A673 (cell line): ENCODE measurements around the gene CPM. TPM values are rescaled to one million over a fixed set of nuclear protein-coding genes. Genes with fewer than 3 reads are reported as not detected.

Experiments
- BruUV-seq: library from RNA; stranded (reverse); fragments of 400-500 nt; replicated peaks from 2 replicates; lab custom pipeline; 2021; lab: Mats Ljungman, UMichigan
- CTCF ChIA-PET: fragments of 300-600 bp; sonication (Branson Sonifier 250); formaldehyde crosslinking; loops from one replicate; lab custom pipeline; 2022; ENCODE audit warnings: antibody characterized with exemption; lab: Charles Lee
- POLR2A ChIA-PET: fragments of 300-600 bp; sonication (Branson Sonifier 250); formaldehyde crosslinking; loops from one replicate; lab custom pipeline; 2022; ENCODE audit warnings: antibody characterized with exemption; ENCODE audit not compliant: low non-redundant PET; lab: Charles Lee
- DNase-seq: peaks from one replicate; pipeline ENCODE4 v3.0.0-alpha.2; 2015; ENCODE audit warnings: low spot score
- H3K27ac ChIP-seq: fragments of 200-600 bp; sonication (generic); 2 replicates; pipeline ENCODE4 v1.5.1; 2016; ENCODE audit warnings: mixed run types, low read depth, mild to moderate bottlenecking, mixed read lengths, antibody characterized with exemption, low read length; ENCODE audit not compliant: poor library complexity, severe bottlenecking
- H3K27me3 ChIP-seq: fragments of 200-600 bp; sonication (generic); replicated peaks from 2 replicates; pipeline ENCODE4 v1.6.1; 2017; ENCODE audit warnings: mixed run types, low read depth, mild to moderate bottlenecking, mixed read lengths, antibody characterized with exemption, low read length; ENCODE audit not compliant: insufficient read depth, poor library complexity
- H3K36me3 ChIP-seq: fragments of 200-600 bp; sonication (generic); 2 replicates; pipeline ENCODE4 v1.6.1; 2016; ENCODE audit warnings: mixed run types, mild to moderate bottlenecking, mixed read lengths, antibody characterized with exemption, low read length; ENCODE audit not compliant: insufficient read depth, poor library complexity, severe bottlenecking
- H3K4me1 ChIP-seq: fragments of 200-600 bp; sonication (generic); 2 replicates; pipeline ENCODE4 v1.6.1; 2017; ENCODE audit warnings: mixed run types, mild to moderate bottlenecking, mixed read lengths, antibody characterized with exemption, low read length; ENCODE audit not compliant: insufficient read depth, poor library complexity, severe bottlenecking
- H3K4me3 ChIP-seq: fragments of 200-600 bp; sonication (generic); 2 replicates; pipeline ENCODE4 v1.5.1; 2016; ENCODE audit warnings: low read depth, mixed run types, mild to moderate bottlenecking, mixed read lengths, low read length; ENCODE audit not compliant: poor library complexity, severe bottlenecking
- H3K9me3 ChIP-seq: fragments of 200-600 bp; sonication (generic); 2 replicates; pipeline ENCODE4 v1.6.1; 2016; ENCODE audit warnings: mixed run types, low read depth, mild to moderate bottlenecking, mixed read lengths, antibody characterized with exemption, low read length; ENCODE audit not compliant: poor library complexity, severe bottlenecking
- EZH2 ChIP-seq: fragments of 200-600 bp; sonication (generic); IDR thresholded peaks from 2 replicates; pipeline ENCODE4 v1.6.1; 2017; ENCODE audit warnings: borderline replicate concordance, low read depth, mild to moderate bottlenecking, mixed read lengths, antibody characterized with exemption, low read length; ENCODE audit not compliant: poor library complexity, severe bottlenecking
- intact Hi-C: fragments of 100-400 bp; cut with micrococcal nuclease; formaldehyde crosslinking; loops from one replicate; pipeline ENCODE4 v1.10.0; 2022; ENCODE audit not compliant: unreplicated experiment
- total RNA-seq: library from RNA; stranded (reverse); gene quantifications from 2 replicates; pipeline ENCODE4 v1.2.3, GENCODE V29; 2021
- TF ChIP-seq, protein P1 (sequence below): fragments of 300-800, 200-600 bp; sonication (generic); conservative IDR thresholded peaks from 2 replicates; pipeline ENCODE4 v1.5.1; 2017; ENCODE audit warnings: low read depth, mild to moderate bottlenecking, antibody characterized with exemption, low read length, moderate library complexity, mixed read lengths

The CPM gene
- total RNA-seq, 1 experiment from 2014 or later: 0.84 TPM

DNA sequence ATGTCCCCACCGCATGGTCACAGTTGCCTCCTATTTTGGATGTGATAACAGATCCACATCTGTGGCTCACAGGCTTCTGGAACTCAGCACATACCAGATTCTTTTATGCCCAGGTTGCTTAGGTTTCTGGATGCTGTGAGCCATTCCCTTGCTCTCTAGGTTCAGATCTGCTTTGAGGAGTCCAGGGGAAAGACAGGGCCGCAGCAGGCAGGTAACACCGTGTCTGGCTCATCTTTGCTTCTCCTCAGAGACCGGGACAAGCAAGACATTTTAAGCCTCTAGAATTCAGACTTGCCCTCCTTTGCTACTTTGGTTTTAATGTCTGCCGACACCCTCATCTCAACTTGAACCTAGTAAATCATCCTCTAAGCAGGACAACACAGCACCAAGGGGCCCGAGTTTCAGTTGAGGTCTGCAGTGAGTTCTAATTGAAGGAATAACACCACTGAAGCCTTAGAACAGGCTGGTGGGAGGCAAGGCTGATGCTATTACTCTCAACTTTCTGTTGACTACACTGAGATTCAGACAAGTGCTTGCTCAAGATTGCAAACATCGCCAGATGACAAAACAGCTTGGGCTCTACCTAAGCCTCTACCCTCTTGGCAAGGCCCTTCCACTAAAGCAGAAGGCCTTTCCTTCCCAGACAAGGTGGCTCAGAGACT lies 69.7 kb downstream of the CPM start:
- H3K4me3 ChIP-seq: no peak overlapping the region
- H3K4me1 ChIP-seq: no peaks in the 10 kb centered on the region
- CTCF ChIA-PET: no interaction called here
- no peak overlapping the region for H3K27ac ChIP-seq
- no peaks in the 10 kb centered on the region for H3K36me3 ChIP-seq
- POLR2A ChIA-PET: no interaction called here
- TF ChIP-seq, protein P1, sequence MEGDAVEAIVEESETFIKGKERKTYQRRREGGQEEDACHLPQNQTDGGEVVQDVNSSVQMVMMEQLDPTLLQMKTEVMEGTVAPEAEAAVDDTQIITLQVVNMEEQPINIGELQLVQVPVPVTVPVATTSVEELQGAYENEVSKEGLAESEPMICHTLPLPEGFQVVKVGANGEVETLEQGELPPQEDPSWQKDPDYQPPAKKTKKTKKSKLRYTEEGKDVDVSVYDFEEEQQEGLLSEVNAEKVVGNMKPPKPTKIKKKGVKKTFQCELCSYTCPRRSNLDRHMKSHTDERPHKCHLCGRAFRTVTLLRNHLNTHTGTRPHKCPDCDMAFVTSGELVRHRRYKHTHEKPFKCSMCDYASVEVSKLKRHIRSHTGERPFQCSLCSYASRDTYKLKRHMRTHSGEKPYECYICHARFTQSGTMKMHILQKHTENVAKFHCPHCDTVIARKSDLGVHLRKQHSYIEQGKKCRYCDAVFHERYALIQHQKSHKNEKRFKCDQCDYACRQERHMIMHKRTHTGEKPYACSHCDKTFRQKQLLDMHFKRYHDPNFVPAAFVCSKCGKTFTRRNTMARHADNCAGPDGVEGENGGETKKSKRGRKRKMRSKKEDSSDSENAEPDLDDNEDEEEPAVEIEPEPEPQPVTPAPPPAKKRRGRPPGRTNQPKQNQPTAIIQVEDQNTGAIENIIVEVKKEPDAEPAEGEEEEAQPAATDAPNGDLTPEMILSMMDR: no peak
- TF ChIP-seq EZH2: no peak
- intact Hi-C loops: no loop called here
- no TSS peak for BruUV-seq
- DNase-seq: no peak
- no peaks in the 10 kb centered on the region for H3K27me3 ChIP-seq
- H3K9me3 ChIP-seq: no peaks in the 10 kb centered on the region

- no peaks in the 10 kb centered on the region for H3K27me3 ChIP-seq
- no TSS peak for BruUV-seq
- CTCF ChIA-PET: no interaction called here
- H3K27ac ChIP-seq: no peak overlapping the region
- H3K36me3 ChIP-seq: no peaks in the 10 kb centered on the region
- H3K9me3 ChIP-seq: no peaks in the 10 kb centered on the region
- no peaks in the 10 kb centered on the region for H3K4me1 ChIP-seq
- intact Hi-C loops: no loop called here
- TF ChIP-seq, protein P1: no peak
- TF ChIP-seq EZH2: no peak
- no peak overlapping the region for H3K4me3 ChIP-seq
- POLR2A ChIA-PET: no interaction called here
- DNase-seq: no peak
These were observed 71.1 kb downstream of the CPM start for GRCh38 chr12:68861890-68862289.

DNA sequence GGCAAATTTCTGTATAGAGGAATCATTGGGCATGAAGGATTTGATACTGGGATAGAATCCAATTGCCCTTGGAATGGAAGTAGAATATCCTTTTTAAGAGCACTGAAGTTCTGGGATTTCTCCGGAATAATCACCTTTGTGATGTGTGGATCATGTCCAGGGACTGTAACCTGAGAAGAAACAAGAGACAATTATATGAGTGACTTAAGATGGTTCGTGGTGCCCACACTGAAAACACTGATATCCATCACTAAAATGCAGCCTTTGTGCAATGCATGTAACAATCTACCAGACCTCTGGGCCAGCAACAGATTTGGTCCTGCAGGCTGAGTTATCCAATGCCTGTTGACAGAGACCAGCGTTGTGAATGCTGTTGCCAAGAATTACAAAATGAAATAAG lies 76.5 kb downstream of the CPM start:
- intact Hi-C loops: no loop called here
- H3K4me3 ChIP-seq: no peak overlapping the region
- no peak for TF ChIP-seq EZH2
- TF ChIP-seq, protein P1: no peak
- no peaks in the 10 kb centered on the region for H3K9me3 ChIP-seq
- no peak overlapping the region for H3K27ac ChIP-seq
- BruUV-seq: no TSS peak
- CTCF ChIA-PET: no interaction called here
- H3K27me3 ChIP-seq: no peaks in the 10 kb centered on the region
- POLR2A ChIA-PET: no interaction called here
- H3K36me3 ChIP-seq: no peaks in the 10 kb centered on the region
- DNase-seq: no peak
- H3K4me1 ChIP-seq: no peaks in the 10 kb centered on the region
